ENCODE data around the gene PHLDA1.
A peak's percentile ranks its signal among the peaks of the same experiment; 100 is the strongest.

The PHLDA1 gene

DNA sequence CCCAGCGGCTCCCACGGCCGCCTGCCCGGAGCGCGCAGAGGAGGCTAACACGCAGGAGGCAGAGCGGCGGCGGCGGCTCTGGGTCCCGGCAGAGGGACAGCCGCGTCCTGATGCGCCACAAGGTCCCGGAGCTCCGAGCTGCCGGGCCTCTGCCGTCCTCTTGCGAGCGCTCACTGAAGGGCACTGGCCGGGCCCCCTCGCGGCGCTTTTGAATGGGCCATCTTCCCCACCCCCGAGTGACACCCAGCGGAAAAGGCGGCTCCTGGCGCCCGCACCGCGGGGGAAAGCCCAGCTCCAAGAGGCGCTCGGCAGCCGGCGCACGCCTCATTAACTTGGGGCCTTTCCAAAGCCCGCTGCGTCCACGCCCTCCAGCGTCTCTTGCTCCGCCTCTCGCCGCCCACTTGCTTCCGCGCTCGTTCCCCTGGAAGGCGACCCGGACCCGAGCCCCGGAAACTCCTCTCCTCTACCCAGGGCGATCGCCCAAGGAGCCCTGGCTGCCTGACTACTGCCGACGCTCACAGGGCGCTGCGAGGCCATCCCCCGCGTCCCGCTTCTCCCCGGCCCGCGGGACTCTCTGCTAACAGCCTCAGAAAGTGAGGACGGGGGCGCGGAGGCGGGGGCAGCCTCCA lies at the start of gene PHLDA1:
TSS of gene PHLDA1 (minus strand) at position 363 of the 629 bp plus-strand sequence.
- DNase-seq (ENCODE audit: low spot score): peak; percentile 92

DNA sequence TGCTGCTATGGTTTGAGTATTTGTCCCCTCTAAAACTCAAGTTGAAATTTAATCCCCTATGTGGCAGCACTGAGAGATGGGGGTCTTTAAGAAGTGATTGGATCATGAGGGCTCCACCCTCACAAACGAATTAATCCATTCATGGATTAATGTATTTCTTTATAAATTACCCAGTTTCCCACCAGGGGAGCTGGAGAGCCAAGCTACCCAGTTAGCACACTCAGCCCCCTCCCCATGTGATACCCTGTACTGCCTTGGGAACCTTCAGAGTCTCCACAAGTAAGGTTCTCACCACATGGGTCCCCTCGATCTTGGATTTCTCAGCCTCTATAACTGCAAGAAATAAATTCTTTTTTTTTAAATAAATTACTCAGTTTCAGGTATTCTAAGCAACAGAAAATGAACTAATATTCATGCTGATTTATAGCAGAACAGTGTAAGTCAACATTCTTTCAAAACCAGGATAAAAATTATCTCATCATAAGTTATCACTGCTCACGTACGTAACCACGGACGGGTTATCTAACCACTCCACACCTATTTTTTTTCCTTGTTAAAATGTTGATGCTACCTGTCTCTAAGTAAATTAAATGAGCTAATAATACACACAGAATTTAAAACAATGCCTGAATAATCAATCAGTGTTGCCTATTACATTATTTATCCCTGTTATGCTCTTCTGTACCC lies 49.3 kb upstream of the PHLDA1 start:
- FAIRE-seq (no peak), DNase-seq (ENCODE audit: low spot score) (no peak)

More for the DNA sequence above, at the start of gene PHLDA1:
- peak; percentile 75 for FAIRE-seq

DNA sequence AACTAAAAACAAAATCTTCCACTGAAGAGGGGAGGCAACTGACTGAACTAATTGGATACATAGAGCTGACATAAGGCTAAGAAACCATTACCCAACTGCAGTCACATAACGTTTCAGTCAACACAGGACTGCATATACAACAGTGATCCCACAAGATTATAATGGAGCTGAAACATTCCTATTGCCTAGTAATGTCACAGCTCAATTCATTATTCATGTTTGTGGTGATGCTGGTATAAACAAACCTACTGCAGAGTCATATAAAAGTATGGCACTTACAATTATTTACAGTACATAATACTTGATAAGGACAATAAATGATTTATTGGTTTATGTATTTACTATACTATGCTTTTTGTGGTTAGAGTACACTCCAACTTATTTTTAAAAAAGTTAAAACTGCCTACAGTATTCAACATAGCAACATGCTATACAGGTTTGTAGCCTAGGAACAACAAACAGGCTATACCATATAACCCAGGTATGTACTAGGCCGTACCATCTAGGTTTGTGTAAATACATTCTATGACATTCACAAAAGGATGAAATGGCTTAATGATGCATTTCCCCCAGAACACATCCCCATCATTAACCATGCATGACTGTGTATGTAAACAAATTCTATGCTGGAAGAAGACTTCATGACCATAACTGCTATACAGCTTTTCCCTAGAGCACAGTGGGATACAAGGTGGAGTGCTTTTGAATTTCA lies 48.6 kb upstream of the PHLDA1 start:
- no peak for DNase-seq (ENCODE audit: low spot score)
- FAIRE-seq: no peak

DNA sequence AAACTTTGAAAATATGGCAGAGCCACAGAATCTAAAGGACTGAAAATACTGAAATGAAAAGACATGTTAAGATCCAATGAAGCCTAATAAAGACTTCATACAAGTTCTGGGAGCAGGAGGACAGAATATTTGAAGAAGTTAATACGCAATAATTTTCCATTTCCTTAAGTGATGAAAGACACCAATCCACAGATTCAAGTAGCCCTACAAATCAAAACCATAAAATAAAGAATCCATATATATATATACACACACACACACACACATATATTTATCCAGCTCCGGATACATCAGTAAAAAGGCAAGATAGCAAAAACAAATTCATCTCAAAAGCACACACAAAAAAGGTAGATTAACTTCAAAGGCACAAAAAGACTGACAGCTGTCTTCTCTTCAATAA lies 47.2 kb upstream of the PHLDA1 start:
- DNase-seq (ENCODE audit: low spot score) (no peak), FAIRE-seq (no peak)

DNA sequence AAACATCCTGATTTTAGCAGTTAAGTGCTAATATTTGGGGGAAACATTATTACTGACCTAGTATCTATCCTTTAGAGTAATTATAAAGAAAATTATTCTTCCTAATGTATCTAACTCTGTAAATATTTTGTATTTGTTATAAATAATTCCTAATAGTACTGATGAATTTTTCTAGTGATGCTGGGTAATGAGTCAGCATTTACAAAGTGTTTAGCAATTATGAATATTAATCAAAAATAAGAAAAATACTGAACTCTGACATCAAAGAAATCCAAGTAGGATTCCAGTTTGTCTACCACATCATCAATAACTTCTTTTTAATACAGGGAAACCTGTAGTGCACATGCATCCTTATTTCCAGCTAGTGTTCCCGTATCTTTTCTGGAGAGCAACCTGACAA lies 43.9 kb upstream of the PHLDA1 start:
- DNase-seq (ENCODE audit: low spot score) (no peak), FAIRE-seq (no peak)

DNA sequence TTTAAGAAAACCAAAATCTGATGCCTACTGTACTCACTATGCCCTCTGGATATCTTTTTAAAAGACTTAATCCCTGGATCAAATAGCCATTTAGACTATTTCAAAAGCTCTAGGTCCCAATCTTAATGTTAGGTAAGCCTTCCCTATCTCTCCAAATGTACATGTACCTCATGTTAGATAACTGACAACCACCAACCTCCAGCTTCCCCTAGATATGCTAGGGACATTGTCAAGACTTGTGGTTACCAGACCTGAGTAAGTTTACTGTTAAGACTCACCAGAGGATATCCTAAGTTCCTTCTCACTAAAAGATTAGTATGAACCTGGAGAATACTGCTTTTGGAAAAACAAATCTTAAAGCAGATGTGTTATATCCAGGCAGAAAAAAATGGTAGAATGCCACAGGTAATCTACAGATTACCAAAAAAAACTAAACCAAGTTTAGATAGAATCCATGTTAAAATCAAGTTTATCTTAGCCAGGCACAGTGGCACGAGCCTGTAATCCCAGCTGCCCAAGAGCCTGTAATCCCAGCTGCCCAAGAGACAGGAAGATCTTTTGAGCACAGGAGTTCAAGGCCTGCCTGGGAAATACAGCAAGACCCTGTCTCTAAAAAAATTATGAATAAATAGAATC lies 43.2 kb upstream of the PHLDA1 start:
- FAIRE-seq (no peak), DNase-seq (ENCODE audit: low spot score) (no peak)

DNA sequence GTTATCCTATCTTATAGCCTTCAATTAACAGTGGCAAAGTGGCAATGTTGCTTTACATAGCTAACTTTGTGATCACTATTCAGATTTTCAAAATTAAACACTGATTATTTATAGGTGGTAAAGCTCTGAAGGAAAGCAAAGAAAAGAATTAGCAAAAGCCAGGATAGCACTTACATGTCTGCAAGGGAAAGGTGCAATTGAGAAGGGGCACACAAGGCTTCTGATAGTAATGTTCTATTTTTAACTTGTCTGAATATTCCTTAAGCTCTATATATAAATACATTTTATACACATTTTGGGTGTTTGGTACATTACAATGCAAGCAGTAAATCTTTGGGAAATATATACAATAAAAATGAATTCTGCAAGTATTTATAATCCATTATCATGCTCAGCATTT lies 42.0 kb upstream of the PHLDA1 start:
- DNase-seq (ENCODE audit: low spot score): no peak
- FAIRE-seq: no peak

DNA sequence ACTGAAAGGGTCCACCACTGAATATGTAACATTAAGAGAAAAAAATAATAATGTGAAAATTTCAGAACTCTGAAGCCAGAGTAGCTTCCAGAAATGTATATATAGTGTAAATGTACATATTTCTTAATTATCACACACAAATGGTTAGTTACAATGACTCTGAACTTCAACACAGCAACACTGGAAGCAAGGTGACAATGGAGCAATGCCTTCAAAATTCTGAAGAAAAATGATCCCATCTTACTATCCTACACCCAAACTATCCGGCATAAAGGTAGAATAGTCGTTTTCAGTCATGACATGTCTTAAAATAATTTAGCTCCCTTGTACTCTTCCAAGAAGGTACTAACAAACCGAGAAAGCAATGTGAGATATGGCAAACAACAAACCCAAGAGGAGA lies 41.0 kb upstream of the PHLDA1 start:
- FAIRE-seq (no peak), DNase-seq (ENCODE audit: low spot score) (no peak)

DNA sequence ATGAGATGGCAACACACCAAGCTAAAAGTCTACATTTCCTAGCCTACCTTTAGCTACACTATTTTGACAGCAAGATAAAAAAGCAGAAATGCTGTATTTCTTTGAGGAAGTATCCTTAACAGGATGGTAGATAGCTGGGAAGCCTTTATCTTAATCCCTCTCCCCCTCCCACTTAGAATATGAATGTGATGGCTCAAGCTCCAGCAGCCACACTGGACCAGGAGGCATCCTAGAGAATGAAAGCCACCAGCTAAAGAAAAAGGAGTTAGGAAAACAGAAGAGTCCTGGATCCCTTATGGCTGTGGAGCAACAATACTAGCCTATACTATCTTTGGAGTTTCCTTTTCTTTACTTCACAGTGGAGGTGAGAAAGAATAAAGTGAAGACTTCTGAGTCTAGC lies 37.8 kb upstream of the PHLDA1 start:
- no peak for DNase-seq (ENCODE audit: low spot score)

DNA sequence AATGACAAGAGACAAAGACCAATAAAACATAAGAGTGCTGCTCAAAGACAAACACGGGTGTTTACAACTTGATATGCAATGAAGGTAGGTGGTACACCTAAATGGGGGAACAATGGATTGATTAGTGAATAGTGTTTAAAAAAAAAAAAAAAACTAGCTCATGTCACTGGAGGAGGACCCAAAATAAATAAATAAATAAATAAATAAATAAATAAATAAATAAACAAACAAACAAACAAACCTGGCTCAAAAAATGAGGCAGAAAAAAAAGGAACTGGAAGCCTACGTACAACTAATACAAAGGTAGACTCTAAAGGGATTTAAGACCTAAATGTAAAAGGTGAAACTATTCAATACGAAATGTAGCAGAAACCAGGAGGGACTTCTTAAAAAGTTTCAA lies 34.3 kb upstream of the PHLDA1 start:
- no peak for FAIRE-seq
- no peak for DNase-seq (ENCODE audit: low spot score)

More for the DNA sequence above, 37.8 kb upstream of the PHLDA1 start:
- FAIRE-seq: no peak

DNA sequence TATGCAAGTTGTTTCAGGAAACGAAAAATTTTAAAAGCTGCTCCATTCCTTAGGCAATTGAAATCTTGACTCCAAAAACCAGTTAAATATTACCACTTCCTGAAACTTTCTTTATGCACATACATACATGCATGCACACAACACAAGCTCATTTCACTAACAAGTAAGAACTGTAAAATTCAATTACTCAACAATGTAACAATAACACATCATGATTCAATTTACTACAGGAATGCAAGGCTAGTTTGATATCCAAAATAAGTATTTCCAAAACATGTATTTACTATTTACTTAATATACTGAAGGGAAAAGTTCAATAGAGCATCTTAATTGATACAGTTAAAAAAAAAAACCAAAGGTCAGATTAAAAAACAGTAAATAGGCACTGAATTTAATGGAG lies 33.3 kb upstream of the PHLDA1 start:
- DNase-seq (ENCODE audit: low spot score) (no peak), FAIRE-seq (no peak)

DNA sequence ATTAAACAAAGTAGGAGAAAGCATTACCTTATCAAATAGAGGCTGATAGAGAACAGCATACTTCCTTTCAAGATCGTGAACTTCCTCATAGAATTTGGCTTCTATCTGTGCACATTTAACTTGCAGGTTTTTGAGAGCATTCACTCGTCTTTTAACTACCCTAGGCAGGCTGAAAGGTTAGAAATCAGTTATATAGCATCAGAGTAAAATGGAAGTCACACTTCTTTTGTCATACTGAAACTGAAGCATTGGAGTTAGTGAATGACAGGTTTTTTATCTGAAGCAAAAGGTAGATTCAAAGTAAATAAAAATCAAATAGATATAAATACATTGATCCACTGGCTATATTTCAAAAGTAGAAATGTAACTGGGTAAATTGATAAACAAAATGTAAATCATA lies 28.5 kb upstream of the PHLDA1 start:
- FAIRE-seq (no peak), DNase-seq (ENCODE audit: low spot score) (no peak)

DNA sequence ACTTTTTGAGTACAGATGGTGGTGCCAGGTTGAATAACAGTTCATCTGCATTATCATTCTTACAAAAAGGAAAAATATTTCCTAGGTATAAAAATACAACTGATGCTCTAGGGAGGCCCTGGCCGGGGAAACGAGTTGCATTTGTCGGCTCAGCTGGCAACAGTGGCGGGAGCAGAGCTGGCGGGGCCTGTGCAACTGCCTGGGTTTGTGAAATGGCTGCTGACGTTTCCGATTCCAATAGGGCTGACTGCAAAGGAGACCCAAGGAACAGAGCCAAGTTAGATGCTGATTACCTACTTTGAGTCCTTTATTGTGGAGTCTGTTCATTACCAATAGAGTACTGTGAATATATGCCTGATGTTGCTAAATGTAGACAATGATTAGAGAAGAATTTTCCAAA lies 25.8 kb upstream of the PHLDA1 start:
- FAIRE-seq: no peak
- DNase-seq (ENCODE audit: low spot score): no peak

DNA sequence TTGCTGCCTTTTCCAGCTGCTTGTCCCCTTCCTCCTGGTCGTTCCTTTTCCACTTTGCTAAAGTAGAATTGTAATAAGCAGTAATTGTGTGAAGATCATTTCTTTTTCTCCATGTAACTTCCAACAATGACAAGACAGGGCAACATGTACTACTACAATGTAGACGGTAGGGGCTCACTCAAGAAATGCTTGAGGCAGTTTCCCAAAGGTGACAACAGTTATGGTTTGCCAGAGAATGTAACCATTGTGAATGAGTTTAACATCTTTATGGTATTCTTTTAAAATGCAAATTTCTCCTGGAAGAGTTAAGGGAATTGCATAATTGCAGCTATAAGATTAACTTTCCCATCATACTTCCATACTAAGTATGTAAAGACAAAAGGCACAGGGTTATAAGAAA lies 23.8 kb upstream of the PHLDA1 start:
- FAIRE-seq (no peak), DNase-seq (ENCODE audit: low spot score) (no peak)

DNA sequence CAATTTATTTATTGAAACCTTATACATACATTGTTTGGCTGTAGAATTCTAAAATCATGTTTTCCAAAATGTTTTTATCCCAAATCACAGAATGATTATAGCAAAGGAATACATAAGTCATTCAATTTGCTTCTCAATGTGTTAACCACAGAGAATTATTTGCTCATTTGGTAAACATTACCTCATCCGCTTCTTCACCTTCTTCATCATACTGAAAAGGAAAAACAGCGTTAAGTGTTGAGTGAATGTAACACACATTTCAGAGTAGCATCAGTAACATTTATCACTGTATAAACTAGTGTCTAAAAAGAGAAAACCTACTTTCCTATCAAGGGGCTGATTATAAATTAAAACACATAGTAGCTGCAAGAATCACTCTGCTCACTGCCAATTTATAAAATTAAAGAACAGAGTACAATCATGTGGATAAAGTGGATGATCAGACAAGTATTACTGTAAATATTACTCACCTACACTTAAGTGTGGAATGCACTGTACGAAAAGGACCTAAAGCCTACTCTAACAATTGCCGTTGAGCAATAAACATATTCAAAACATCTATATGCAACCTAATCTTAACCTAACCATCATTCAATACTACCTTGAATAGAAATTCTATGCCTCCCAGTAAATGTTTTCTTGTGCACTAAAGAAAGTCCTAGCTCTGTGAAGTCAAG lies 18.1 kb upstream of the PHLDA1 start:
- no peak for DNase-seq (ENCODE audit: low spot score)
- FAIRE-seq: no peak

DNA sequence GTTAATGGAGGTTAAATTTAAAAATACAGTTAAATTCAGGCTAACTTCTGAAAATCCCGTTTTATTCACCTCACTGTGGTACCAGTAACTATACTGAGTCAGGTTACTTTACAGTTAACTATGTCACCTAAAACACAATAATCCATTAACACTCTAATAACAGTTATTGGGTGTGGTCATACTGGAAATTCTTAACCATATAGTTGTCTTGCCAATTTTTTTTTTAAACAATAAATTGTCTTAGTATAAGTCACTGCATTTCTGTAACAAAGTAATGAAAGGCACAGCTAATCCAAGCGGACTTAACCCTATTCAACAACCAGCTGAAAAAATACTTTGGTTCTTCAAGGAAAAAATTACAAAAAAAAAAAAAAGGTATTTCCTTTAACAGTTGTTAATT lies 16.2 kb upstream of the PHLDA1 start:
- FAIRE-seq (no peak), DNase-seq (ENCODE audit: low spot score) (no peak)

DNA sequence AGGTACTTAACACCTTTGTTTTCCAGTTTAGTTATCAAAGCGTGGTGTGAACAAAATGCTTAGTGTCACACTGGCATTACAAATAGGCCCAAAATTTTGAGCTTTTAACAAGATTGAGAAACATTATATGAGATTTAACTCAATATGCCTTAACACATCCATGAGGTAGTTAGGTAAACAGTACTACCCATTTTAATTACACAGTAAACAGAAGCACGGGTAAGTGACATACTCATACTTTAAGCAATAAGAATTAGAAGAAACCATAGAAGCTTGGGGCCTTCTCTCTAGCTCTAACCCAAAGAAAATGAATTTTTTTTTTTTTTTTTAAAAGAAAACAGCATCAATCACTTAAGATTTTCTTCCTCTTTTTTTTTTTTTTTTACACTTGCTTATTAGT lies 15.5 kb upstream of the PHLDA1 start:
- DNase-seq (ENCODE audit: low spot score): no peak
- no peak for FAIRE-seq

DNA sequence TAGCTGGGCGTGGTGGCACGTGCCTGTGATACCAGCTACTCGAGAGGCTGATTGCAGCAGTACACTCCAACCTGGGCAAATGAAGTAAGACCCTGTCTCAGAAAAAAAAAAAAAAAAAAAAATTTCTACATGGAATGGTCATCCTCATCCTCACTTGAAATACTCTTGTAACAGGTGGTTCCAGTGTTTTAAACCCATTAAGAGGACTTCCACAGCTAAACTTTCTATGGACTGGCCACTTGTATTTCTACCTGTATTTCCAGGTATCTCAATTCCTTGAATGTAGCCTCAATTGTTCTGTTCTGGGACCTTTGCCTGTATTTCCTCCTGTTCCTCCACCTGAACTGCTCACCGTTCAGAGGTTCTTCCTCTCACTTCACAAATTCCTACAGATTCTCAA lies 11.8 kb upstream of the PHLDA1 start:
- FAIRE-seq: no peak
- no peak for DNase-seq (ENCODE audit: low spot score)

DNA sequence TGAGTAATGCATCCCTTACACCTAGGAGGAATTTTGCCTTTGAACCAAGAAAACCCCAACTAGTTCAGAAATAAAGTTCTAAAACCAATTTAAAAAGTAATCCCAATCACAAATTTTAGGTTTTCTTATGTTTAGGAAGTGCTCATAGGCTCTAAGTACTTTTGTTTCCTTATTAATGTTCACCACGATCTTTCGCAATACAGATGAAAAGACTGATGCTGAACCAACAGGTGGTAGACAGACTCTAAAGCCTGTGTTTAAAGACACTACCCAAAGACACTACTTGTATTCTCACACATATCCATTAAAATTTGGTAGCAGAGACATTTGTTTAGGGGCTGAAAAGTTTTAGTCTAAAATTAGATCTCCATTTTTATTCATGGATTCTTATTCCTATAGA lies 10.6 kb upstream of the PHLDA1 start:
- DNase-seq (ENCODE audit: low spot score): no peak
- no peak for FAIRE-seq

DNA sequence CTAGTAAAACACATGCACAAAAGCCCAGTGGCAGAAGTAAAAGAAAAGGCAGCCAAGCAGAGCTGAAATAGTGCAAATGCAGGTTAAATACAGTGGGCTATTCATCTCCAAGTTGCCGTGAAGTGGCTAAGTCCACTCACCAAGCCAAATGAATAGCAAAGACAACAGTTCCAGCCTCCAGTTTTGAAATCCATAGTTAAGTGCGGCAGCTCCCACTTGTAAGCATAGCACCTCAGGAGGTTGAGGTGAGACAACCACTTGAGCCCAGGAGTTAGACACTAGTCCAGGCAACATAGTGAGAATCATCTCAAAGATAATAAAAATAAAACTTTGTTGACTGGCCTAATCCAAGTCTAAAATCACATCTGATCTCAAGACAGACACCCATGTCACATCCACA lies 9.8 kb upstream of the PHLDA1 start:
- no peak for DNase-seq (ENCODE audit: low spot score)
- FAIRE-seq: no peak

DNA sequence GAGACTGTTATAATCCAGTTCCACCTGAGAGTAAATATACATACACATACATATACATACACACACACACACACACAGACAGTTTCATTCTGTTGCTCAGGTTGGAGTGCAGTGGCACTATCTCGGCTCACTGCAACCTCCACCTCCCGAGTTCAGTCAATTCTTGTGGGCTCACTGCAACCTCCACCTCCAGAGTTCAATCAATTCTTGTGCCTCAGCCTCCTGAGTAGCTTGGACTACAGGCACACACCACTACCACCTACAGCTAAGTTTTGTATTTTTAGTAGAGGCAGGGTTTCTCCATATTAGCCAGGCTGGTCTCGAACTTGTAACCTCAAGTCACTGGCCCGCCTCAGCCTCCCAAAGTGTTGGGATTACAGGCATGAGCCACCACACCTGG lies 8.9 kb upstream of the PHLDA1 start:
- FAIRE-seq (no peak), DNase-seq (ENCODE audit: low spot score) (no peak)

DNA sequence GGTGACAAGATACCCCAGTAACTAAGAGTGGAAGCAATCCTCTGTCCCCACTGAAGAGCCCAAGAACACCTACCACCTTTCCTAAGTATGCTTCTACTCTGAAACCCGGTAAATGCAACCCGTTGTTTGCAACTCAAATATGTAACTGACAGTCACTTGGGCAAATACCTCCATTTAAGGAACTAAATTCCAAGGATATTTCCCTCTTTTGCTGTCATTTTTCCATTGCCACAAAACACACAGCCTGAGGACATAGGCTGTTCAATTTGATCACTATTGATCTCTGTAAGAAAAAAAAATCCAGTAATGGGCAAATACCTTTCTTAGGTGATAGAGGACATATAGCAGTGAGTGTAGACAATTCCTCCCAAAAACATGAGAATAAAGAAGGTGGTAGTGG lies 6.6 kb upstream of the PHLDA1 start:
- DNase-seq (ENCODE audit: low spot score) (no peak), FAIRE-seq (no peak)

Measured in RCC 7860 (cell line).